WTC11 (cell line): ENCODE data around the gene CAPN11. TPM values are rescaled to one million over a fixed set of nuclear protein-coding genes. Genes with fewer than 3 reads are reported as not detected.

Source experiments
- ATAC-seq: fragments of 200-7000 bp; cut with Tn5 transposase; 2 replicates; pipeline ENCODE4 v1.10.0; 2021; ENCODE audit warnings: mild to moderate bottlenecking, moderate library complexity
- CTCF ChIA-PET: fragments of 300-600 bp; sonication (Branson Sonifier 250); formaldehyde crosslinking; loops from one replicate; lab custom pipeline; 2021; ENCODE audit warnings: antibody characterized with exemption; lab: Charles Lee
- POLR2A ChIA-PET: fragments of 350-600 bp; sonication (Branson Sonifier 250); formaldehyde crosslinking; loops from one replicate; lab custom pipeline; 2021; ENCODE audit warnings: antibody characterized with exemption; lab: Charles Lee
- DNase-seq: peaks from one replicate; pipeline ENCODE4 v3.0.0; 2021; ENCODE audit warnings: low spot score
- H3K27ac Mint-ChIP-seq: 2 replicates; pipeline ENCODE4 v1.8.0; 2021; ENCODE audit warnings: mixed read lengths
- H3K27me3 Mint-ChIP-seq: 2 replicates; pipeline ENCODE4 v1.8.0; 2021; ENCODE audit warnings: low read depth, mild to moderate bottlenecking, moderate library complexity, mixed read lengths
- H3K36me3 Mint-ChIP-seq: 2 replicates; pipeline ENCODE4 v1.8.0; 2021; ENCODE audit warnings: mixed read lengths
- H3K4me1 Mint-ChIP-seq: 2 replicates; pipeline ENCODE4 v1.8.0; 2022; ENCODE audit warnings: mixed read lengths
- H3K4me3 Mint-ChIP-seq: 2 replicates; pipeline ENCODE4 v1.8.0; 2021; ENCODE audit warnings: mild to moderate bottlenecking, moderate library complexity, mixed read lengths
- H3K9me3 Mint-ChIP-seq: 2 replicates; pipeline ENCODE4 v1.8.0; 2021; ENCODE audit warnings: mixed read lengths
- CBFB ChIP-seq: sonication (generic); formaldehyde crosslinking; IDR thresholded peaks from 2 replicates; pipeline ENCODE4 v1.8.1; 2022; ENCODE audit warnings: mild to moderate bottlenecking, low read depth, missing genetic modification reagents
- ELF4 ChIP-seq: sonication (generic); formaldehyde crosslinking; IDR thresholded peaks from 2 replicates; pipeline ENCODE4 v1.8.1; 2022; ENCODE audit warnings: low read depth, mild to moderate bottlenecking, moderate library complexity, missing genetic modification reagents
- ESRRA ChIP-seq: sonication (generic); formaldehyde crosslinking; IDR thresholded peaks from 2 replicates; pipeline ENCODE4 v1.8.1; 2022; ENCODE audit warnings: mild to moderate bottlenecking, missing genetic modification reagents, borderline replicate concordance
- FOXJ3 ChIP-seq: sonication (generic); formaldehyde crosslinking; IDR thresholded peaks from 2 replicates; pipeline ENCODE4 v1.9.0; 2021; ENCODE audit warnings: missing genetic modification reagents, mild to moderate bottlenecking, borderline replicate concordance
- FOXK1 ChIP-seq: sonication (generic); formaldehyde crosslinking; IDR thresholded peaks from 2 replicates; pipeline ENCODE4 v1.8.0; 2022; ENCODE audit warnings: mild to moderate bottlenecking, moderate library complexity, missing genetic modification reagents
- HMGXB4 ChIP-seq: sonication (generic); formaldehyde crosslinking; IDR thresholded peaks from 2 replicates; pipeline ENCODE4 v1.8.1; 2023; ENCODE audit warnings: mild to moderate bottlenecking, moderate library complexity, missing genetic modification reagents
- MAX ChIP-seq: sonication (generic); formaldehyde crosslinking; IDR thresholded peaks from 2 replicates; pipeline ENCODE4 v1.8.0; 2022; ENCODE audit warnings: mild to moderate bottlenecking, missing genetic modification reagents
- MYBL2 ChIP-seq: sonication (generic); formaldehyde crosslinking; IDR thresholded peaks from 2 replicates; pipeline ENCODE4 v1.8.1; 2023; ENCODE audit warnings: mild to moderate bottlenecking, moderate library complexity, missing genetic modification reagents
- PRRX2 ChIP-seq: fragments of 250-450 bp; sonication (Bioruptor Pico); IDR thresholded peaks from 2 replicates; pipeline ENCODE4 v1.8.0; 2021; ENCODE audit warnings: mild to moderate bottlenecking
- RORB ChIP-seq: fragments of 250-450 bp; sonication (Bioruptor Pico); IDR thresholded peaks from 2 replicates; pipeline ENCODE4 v1.9.0; 2021; ENCODE audit warnings: mild to moderate bottlenecking
- TP53 ChIP-seq: sonication (generic); formaldehyde crosslinking; IDR thresholded peaks from 2 replicates; pipeline ENCODE4 v1.8.1; 2023; ENCODE audit warnings: mild to moderate bottlenecking, missing genetic modification reagents
- ZNF219 ChIP-seq: sonication (generic); formaldehyde crosslinking; IDR thresholded peaks from 2 replicates; pipeline ENCODE4 v1.8.0; 2023; ENCODE audit warnings: missing genetic modification reagents, mild to moderate bottlenecking, borderline replicate concordance
- ZNF232 ChIP-seq: sonication (generic); formaldehyde crosslinking; IDR thresholded peaks from 2 replicates; pipeline ENCODE4 v1.8.0; 2022; ENCODE audit warnings: mild to moderate bottlenecking, missing genetic modification reagents
- ZNF281 ChIP-seq: sonication (generic); formaldehyde crosslinking; IDR thresholded peaks from 2 replicates; pipeline ENCODE4 v1.8.0; 2023; ENCODE audit warnings: mild to moderate bottlenecking, missing genetic modification reagents
- ZNF416 ChIP-seq: fragments of 250-450 bp; sonication (Bioruptor Pico); IDR thresholded peaks from 2 replicates; pipeline ENCODE4 v1.9.0; 2021; ENCODE audit warnings: mild to moderate bottlenecking, inconsistent platforms
- total RNA-seq: library from RNA; stranded (reverse); gene quantifications from 3 replicates; pipeline ENCODE4 v1.2.3, GENCODE V29; 2021
- TF ChIP-seq, protein P1 (sequence below): sonication (generic); formaldehyde crosslinking; IDR thresholded peaks from 2 replicates; pipeline ENCODE4 v1.8.1; 2022; ENCODE audit warnings: mild to moderate bottlenecking, moderate library complexity, missing genetic modification reagents
- TF ChIP-seq, protein P2 (sequence below): sonication (generic); formaldehyde crosslinking; IDR thresholded peaks from 2 replicates; pipeline ENCODE4 v1.8.1; 2023; ENCODE audit warnings: mild to moderate bottlenecking, missing genetic modification reagents, moderate library complexity
- TF ChIP-seq, protein P3 (sequence below): fragments of 250-450 bp; sonication (Bioruptor Pico); IDR thresholded peaks from 2 replicates; pipeline ENCODE4 v1.9.0; 2021; ENCODE audit warnings: moderate library complexity, mild to moderate bottlenecking, inconsistent platforms, borderline replicate concordance
- TF ChIP-seq, protein P4 (sequence below): fragments of 250-450 bp; sonication (Bioruptor Pico); IDR thresholded peaks from 2 replicates; pipeline ENCODE4 v1.8.0; 2021; ENCODE audit warnings: mild to moderate bottlenecking
- TF ChIP-seq, protein P5 (sequence below): sonication (generic); formaldehyde crosslinking; IDR thresholded peaks from 2 replicates; pipeline ENCODE4 v1.8.0; 2023; ENCODE audit warnings: missing genetic modification reagents

CAPN11 gene
- total RNA-seq, 1 experiment from 2014 or later = 2.3 TPM

DNA sequence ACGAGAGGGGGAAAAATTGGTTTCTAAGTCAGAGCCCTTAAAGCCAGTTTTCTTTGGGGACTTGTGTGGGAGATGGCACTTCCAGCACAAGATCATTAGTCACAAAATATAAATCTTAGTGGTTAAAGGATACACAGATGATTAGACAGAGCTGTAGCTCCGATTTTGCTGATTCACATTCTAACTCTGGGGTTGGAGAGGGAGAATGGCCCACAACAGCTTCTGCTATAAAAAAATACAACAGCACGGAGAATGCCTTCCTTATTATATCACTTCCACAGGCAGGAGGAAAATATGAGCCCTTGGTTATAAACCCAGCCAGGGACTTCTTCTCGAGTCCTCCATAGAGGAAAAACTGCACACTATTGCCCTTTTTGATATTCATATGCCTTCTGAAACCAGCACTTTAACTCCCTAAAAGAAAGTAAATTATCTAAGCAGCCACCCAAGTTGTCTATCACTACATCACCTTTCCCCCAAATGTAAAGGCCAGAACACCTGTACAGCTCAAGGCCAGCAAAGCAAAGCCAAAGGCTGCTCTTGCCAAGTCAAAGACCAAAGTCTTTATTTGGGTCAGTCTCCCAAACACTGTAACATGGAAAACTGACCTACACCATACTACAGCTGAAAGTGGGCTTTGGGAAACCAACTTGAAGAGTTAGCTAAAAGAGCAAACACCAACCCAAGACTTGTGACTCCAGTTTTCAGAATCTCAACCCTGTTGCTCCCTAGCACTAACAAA lies 41.8 kb upstream of the CAPN11 start (continued):
- TF ChIP-seq, protein P1, sequence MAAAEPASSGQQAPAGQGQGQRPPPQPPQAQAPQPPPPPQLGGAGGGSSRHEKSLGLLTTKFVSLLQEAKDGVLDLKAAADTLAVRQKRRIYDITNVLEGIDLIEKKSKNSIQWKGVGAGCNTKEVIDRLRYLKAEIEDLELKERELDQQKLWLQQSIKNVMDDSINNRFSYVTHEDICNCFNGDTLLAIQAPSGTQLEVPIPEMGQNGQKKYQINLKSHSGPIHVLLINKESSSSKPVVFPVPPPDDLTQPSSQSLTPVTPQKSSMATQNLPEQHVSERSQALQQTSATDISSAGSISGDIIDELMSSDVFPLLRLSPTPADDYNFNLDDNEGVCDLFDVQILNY = no peak

DNA sequence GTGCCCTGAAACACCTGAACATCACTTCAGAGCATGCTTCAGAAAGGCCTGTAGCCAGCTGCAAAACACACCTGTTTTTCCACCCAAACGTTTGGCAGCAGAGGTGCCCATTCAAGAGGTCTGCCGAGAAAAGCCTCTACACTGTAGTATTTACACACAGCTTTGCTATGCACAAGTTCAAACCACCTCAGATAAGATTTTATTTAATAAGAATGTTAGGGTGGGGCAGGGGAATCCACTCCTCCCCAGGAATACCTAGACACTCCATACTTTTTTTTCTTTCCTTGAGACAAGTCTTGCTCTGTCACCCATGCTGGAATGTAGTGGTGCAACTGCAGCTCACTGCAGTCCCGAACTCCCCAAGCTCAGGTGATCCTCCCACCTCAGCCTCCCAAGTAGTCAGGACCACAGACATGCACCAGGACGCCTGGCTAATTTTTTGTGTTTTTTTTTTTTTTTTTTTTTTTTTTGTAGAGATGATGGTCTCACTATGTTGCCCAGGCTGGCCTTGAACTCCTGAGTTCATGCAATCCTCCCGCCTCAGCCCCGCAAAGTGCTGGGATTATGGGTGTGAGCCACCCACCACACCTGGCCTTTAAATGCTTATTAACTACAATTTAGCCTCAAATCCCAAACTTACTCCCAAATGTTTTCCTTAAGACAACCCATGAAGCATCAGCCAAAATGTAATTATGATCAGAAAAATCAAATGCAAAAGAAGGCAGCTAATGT lies 41.1 kb upstream of the CAPN11 start:
- no peak for TF ChIP-seq FOXK1
- no peak for TF ChIP-seq MAX (CRISPR knock-in tag)
- no peak for TF ChIP-seq TP53 (CRISPR knock-in tag)
- no peak for TF ChIP-seq ELF4
- no peak for TF ChIP-seq HMGXB4 (CRISPR knock-in tag)
- no peak for TF ChIP-seq ESRRA (CRISPR knock-in tag)
- no peak for TF ChIP-seq FOXJ3 (CRISPR knock-in tag)
- Mint-ChIP-seq H3K27me3 (no peaks in the 10 kb centered on the region), H3K4me3 (no peak overlapping the region), H3K36me3 (peaks cover 21% of the 10 kb centered on the region), H3K27ac (peak overlapping the region; percentile 46), H3K9me3 (no peaks in the 10 kb centered on the region), H3K4me1 (peaks cover 34% of the 10 kb centered on the region)
- CTCF ChIA-PET = interaction anchor here (1.6 to 1.8 kb wide), 2 partner anchors 15 to 18 kb away, joined by 4 read pairs; no protein-coding TSS in a partner anchor
- ATAC-seq (no peak), DNase-seq (no peak)
- POLR2A ChIA-PET = interaction anchor here (0.6 kb wide), 1 partner anchor 563 kb away, joined by 4 read pairs; no protein-coding TSS in a partner anchor

DNA sequence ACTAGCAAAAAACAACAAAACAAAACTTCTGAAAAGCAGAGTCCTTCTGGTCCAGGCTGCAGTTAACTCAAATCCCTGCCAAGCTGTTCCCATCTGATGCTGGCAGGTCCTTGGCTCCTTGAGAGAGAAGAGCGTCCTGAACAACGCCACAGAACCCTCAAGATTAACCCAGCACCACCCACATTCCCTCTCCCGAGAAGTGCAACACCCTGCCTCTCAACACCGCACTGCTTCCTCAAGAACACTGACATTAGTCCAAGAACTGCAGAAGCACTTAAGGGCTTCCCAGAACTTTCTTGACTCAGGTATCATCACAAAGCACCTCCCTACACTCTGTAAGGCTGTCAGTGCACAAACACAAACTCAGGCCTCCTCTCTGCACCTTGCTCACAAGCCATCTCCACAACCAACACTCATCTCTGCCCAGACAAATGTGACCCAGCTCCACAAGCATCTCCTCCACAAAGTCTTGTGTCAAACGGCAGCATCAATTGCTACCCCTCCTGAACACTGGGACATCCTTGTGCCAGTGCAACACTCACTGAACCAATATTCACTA lies 38.8 kb upstream of the CAPN11 start:
- H3K9me3 Mint-ChIP-seq = no peaks in the 10 kb centered on the region
- peaks cover 56% of the 10 kb centered on the region for H3K4me1 Mint-ChIP-seq
- peaks cover 7% of the 10 kb centered on the region; the same call in 1 of the 2 replicates for H3K36me3 Mint-ChIP-seq
- ATAC-seq (no peak), DNase-seq (no peak)
- H3K27ac Mint-ChIP-seq = peak overlapping the region; percentile 70
- ChIA-PET POLR2A (no interaction called here), CTCF (no interaction called here)
- no peaks in the 10 kb centered on the region for H3K27me3 Mint-ChIP-seq
- H3K4me3 Mint-ChIP-seq = no peak overlapping the region
- TF ChIP-seq ZNF219 (CRISPR knock-in tag) (no peak), ZNF281 (no peak), ZNF416 (CRISPR knock-in tag) (no peak), ESRRA (CRISPR knock-in tag) (no peak), PRRX2 (CRISPR knock-in tag) (no peak), CBFB (no peak), MYBL2 (CRISPR knock-in tag) (no peak), ZNF232 (CRISPR knock-in tag) (no peak), RORB (CRISPR knock-in tag) (no peak)
- TF ChIP-seq, protein P2, sequence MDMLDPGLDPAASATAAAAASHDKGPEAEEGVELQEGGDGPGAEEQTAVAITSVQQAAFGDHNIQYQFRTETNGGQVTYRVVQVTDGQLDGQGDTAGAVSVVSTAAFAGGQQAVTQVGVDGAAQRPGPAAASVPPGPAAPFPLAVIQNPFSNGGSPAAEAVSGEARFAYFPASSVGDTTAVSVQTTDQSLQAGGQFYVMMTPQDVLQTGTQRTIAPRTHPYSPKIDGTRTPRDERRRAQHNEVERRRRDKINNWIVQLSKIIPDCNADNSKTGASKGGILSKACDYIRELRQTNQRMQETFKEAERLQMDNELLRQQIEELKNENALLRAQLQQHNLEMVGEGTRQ (CRISPR knock-in tag) = no peak
- TF ChIP-seq, protein P3, sequence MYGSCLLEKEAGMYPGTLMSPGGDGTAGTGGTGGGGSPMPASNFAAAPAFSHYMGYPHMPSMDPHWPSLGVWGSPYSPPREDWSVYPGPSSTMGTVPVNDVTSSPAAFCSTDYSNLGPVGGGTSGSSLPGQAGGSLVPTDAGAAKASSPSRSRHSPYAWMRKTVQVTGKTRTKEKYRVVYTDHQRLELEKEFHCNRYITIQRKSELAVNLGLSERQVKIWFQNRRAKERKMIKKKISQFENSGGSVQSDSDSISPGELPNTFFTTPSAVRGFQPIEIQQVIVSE (CRISPR knock-in tag) = no peak
- TF ChIP-seq, protein P4, sequence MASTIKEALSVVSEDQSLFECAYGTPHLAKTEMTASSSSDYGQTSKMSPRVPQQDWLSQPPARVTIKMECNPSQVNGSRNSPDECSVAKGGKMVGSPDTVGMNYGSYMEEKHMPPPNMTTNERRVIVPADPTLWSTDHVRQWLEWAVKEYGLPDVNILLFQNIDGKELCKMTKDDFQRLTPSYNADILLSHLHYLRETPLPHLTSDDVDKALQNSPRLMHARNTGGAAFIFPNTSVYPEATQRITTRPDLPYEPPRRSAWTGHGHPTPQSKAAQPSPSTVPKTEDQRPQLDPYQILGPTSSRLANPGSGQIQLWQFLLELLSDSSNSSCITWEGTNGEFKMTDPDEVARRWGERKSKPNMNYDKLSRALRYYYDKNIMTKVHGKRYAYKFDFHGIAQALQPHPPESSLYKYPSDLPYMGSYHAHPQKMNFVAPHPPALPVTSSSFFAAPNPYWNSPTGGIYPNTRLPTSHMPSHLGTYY (CRISPR knock-in tag) = no peak
- TF ChIP-seq, protein P5, sequence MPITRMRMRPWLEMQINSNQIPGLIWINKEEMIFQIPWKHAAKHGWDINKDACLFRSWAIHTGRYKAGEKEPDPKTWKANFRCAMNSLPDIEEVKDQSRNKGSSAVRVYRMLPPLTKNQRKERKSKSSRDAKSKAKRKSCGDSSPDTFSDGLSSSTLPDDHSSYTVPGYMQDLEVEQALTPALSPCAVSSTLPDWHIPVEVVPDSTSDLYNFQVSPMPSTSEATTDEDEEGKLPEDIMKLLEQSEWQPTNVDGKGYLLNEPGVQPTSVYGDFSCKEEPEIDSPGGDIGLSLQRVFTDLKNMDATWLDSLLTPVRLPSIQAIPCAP (CRISPR knock-in tag) = no peak
